Hematopoietic multipotent progenitor cell treated with erythropoietin and hydrocortisone succinate and interleukin-3 and kit ligand, for 6 days (in vitro differentiated cells): ENCODE results near the gene PHACTR2.

Experiments
- DNase-seq: peaks from one replicate; pipeline ENCODE4 v3.0.0-alpha.2; 2015

PHACTR2 gene

DNA sequence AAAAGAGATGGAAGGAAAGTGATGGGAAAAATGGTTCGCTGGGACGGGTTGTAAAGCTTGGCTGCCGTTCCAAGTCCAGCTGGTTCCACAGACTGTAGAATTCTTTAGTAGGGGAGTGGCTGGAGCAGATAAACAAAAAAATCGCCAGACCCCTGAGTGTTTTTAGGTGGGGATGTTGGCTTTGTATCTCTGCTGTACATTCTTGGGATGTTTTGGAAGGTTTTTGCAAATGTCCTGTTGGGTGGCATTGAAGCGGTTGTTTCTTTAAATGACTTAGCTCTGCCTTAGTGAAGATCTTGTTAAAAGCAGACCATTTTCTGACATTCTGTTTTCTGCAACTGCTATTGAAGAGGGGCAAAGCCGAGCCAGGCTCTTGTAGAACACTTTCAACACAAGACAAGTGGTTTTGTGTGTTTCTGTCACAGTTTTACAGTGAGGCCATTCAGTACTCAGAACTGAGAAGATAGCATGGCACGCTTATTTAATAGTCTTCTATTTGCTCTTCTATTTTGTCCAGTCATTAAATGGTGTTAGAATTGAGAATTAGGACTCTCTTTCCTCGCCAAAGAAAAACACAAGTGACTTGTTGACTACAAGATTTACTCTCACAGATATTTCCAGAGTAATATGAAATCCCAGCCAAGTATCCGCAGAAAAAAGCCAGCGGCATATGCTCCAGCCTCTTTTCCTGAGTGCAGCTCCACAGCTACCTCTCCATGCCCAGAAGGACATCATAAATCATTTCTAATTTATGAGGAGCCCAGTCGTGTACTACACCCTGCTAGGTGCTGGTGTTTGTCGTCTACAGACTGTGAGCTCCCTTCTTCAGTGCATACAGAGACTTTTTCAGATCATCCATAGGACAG lies 65.8 kb downstream of the PHACTR2 start:
- no peak for DNase-seq

- DNase-seq = no peak
Measured at GRCh38 chr6:143744551-143745165, 66.9 kb downstream of the PHACTR2 start.

DNA sequence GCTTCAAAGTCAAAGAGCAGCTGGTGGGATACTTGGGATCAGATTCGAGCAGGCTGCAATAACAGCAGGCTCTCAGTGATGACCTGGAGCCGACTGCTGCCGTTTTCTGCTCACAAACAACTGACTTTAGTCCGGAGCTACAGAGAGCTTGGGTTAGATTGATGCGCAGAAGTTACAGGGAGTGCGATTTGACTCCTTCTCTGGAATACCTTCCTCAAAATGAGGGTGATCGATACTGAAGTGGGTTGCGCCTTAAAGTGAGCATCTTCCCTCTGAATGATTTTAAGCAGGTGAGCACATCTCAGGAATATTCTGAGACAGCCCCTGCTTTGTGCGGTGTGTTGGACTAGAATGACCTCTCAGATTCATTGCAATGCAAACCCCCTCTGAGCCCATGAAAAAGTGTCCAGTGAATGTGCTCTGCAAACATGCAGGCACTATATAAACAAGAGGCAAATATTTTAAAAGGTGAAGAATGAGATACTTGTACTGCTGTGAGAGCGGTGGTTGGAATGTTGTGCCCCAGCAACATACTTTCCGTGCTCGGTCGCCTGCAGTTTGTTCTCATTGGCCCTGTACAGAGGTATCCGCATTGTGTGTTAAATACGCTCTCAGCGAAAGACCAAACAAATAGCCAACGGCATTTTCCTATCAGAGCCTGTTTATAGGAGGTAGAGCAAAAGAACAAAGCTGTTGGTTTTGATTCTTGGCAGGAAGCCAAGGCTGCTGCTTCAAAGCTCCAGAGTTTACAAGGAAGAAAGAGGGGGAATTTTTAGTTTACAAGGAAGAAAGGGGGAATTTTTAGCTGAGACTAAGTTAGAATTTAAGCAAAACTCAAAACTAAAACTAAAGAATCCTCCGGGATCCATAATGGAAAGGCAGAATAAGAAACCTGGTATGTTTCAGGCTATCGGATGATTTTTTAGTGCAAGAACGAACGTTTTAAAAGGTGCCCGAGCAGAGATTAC lies 67.7 kb downstream of the PHACTR2 start:
- DNase-seq = peak; percentile 38

- no peak for DNase-seq
Measured at GRCh38 chr6:143746202-143747119, 68.7 kb downstream of the PHACTR2 start.

DNA sequence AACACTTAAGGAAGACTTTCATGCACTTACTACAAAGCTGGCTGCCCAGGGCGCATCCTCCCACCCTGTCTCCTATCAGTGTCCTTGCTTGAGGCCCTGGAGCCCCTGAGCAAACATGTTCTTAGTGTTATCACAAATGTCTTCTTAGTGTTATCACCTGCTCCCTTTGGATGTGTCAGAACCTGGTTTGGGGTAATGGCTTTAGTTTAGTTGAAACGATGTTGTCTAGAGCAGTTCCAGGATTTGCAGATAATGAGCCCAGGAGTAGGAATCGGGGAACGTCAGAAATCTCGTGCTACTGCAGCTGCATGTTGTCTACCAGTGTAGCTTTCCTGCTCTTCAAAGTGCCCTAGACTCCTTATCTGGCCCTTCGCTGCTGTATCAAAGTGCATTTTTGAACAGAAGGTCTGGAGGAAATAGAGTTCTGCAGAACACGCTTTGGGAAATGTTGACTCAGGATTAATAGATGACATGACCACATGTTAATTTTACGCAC lies 69.6 kb downstream of the PHACTR2 start:
- peak; percentile 23 for DNase-seq

DNA sequence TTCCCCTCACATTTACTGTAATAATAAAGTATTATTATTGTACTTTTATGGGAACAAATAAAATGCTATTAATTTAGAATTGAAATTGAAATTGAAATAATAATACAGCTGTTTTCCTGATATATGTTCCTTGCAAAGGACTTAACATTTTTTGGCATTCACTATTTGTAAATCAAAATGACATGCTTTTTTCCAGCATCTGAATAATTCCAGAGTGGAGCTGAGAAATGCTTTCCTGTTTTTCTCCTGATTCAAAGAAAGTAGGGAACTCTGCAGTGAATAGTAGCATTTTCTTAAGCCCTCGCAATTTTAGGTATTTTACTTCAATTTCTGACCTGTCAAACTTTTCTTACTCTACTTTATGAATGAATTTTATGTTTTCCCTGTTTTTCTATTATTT lies 72.1 kb downstream of the PHACTR2 start:
- DNase-seq = no peak

DNA sequence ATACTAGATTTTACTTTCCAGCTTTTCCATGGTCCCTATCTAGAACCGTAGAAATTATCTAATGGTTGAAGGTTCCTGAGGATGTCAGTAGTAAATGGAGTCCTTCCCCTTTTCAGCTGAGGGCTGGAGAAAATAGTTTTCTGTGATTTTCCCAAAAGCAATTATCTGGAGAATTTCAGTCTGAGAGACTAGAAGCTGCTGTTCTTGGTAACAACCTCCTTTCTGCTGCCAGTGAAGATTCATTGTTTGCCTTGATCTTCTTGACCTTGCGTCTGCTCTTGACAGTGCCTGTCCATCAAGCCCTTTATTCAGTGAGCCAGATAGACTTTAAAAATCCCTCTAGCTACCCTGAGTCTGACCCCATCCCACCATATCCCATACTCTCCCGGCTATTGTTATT lies 73.1 kb downstream of the PHACTR2 start:
- no peak for DNase-seq

DNA sequence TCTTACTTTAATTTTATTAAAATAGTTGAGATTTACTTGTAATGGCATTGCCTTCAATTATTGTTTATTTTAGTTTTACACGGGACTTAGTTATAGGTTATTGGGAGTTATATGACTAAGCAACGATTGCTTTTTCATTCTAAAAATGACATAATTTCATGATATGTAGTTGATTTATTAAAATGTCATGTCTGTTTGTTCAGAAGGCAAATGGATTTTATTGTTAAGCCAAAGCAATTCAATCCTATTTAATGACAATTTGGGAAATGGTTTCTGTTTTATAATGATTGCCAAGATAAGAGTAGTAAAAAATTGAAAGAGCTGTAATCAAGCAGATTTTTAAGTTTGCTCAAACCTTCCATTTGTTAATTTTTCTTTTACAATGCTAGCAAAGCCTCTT lies 74.7 kb downstream of the PHACTR2 start:
- DNase-seq = no peak

DNA sequence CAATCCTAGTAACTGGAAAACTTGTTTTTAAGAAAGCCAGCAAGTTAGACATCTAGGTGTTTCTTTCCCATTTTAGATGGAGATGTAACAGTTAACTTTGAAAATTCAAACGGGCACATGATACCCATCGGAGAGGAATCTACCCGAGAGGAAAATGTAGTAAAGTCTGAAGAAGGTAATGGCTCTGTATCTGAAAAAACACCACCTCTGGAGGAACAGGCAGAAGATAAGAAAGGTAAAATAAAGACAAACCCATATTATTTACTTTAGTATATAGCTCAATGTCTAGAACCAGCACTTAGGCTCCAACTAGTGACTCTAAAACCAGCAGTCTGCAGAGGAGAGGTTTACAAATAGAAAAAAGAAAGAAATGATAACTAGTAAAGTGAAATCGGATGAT lies 75.9 kb downstream of the PHACTR2 start:
- no peak for DNase-seq

DNA sequence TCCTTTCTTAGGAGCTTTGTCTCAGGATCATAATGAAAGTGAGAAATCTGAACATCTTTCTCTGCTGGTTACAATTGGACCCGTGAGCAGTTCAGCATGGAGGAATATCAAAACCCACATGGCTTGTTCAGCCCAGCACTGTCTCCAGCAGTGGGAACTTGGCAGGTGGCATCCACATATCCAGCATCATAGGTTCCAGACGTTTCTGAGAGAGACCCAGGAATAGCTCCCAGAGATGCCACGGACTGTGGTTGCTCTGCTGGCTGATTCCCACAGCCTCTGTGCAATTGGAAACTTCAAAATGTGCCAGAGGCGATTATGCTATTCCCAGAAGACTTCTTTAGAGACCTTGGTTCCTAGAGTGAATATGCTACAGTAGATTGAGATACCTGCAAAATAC lies 76.4 kb downstream of the PHACTR2 start:
- DNase-seq = no peak

- DNase-seq = no peak
Measured at GRCh38 chr6:143755301-143755744, 77.6 kb downstream of the PHACTR2 start.

DNA sequence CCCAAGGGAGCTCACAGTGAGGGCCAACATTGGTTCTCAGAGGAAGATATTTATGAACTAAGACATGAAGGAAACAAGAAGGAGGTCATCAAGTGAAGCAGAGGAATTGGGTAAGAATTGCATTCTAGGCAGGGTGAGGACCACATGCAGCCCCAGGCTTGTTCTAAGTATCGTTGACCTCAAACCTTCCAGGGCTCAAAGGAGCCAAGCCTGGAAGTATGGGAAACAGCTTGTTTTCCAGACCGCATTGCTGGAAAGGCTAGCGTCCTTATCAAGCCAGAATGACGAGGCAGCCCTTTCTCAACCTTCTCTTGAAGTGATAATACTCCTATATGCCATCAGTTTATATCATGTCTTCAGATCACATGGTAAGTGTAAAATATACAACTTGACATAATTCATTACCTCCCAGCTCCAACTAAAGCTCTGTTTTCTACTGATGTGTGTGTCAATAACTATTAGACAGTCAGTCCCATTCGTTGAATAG lies 79.6 kb downstream of the PHACTR2 start:
- no peak for DNase-seq

GRCh38 chr6:143758551-143758950 lies 80.8 kb downstream of the PHACTR2 start:
- no peak for DNase-seq

DNA sequence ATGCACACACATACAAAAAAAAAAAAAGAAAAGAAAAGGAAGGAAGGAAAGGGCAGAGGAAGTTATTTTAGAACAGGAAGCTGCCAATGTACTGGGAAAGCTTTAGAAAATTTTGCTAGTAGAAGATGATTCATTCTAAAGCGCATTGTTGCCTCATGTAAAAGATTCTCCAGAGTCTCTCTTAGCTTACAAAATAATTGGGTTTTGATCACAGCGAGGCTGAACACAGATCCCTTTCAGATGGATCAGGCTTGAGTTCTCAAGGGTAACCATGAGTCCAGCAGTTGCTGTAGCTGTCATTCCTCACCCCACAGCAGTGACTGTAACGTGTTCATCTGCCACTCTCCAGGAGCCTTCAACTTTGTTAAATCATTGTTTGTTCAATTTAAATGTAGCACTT lies 81.9 kb downstream of the PHACTR2 start:
- DNase-seq = no peak

DNA sequence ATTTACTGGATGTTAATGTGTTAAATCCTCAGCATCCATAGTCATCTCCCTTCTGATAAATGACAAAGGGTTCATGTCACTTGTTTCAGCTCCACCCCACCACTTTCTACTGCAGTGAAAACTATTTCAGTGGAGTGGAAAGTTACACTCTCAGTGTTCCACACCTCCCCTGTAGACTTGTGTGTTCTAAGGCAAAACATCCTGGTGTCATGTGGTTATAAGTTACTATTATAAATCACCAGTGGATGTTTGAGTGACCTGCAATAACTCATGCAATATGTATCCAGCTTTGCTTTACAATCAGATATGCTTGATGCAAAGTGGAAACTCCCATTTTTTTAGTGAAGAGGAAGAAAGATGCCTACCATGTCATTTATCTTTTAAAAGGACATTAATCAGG lies 83.3 kb downstream of the PHACTR2 start:
- no peak for DNase-seq

- no peak for DNase-seq
Measured at GRCh38 chr6:143762126-143762525, 84.4 kb downstream of the PHACTR2 start.

DNA sequence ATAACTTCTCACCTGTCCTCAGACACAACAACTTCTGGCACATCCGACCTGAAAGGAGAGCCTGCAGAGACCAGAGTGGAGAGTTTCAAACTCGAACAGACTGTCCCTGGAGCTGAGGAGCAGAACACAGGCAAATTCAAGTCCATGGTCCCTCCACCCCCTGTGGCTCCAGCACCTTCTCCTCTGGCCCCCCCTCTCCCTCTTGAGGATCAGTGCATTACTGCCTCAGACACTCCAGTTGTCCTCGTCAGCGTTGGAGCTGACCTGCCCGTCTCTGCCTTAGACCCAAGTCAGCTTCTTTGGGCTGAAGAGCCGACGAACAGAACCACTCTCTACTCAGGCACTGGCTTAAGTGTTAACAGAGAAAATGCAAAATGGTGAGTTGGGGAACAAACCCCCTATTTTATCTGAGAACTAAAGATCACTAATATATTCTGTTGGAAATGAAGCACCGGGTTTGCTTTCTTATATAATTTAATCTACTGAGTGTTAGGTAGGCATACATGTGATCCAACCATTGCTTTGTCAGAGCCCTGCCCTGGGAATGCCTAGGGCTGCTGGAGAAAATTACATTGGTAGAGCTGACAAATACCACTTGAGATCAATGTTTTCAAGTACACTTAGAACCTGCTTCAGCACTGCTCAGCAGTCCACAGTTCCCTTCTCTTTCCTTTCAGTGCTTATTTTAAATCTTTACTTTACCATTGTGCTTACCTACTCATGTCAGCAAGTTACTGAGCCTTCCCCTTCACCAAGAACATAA lies 87.8 kb downstream of the PHACTR2 start:
- no peak for DNase-seq

GRCh38 chr6:143766185-143766553 lies 88.4 kb downstream of the PHACTR2 start:
- no peak for DNase-seq

DNA sequence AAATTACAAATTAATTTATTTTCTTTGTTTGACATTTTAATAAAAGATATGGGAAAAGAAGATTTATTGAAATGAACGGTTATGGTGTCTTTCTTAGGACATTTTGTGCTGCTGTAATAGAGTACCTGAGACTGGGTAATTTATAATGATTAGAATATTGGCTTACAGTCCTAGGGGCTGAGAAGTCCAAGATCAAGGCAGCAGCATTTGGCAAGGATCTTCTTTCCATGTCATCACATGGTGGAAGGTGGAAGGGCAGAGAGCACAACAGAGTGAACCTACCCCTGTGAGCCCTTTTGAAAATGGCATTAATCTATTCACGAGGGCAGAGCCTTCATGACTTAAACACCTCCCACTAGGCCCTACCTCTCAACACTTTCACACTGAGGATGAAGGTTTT lies 89.7 kb downstream of the PHACTR2 start:
- DNase-seq = no peak

DNA sequence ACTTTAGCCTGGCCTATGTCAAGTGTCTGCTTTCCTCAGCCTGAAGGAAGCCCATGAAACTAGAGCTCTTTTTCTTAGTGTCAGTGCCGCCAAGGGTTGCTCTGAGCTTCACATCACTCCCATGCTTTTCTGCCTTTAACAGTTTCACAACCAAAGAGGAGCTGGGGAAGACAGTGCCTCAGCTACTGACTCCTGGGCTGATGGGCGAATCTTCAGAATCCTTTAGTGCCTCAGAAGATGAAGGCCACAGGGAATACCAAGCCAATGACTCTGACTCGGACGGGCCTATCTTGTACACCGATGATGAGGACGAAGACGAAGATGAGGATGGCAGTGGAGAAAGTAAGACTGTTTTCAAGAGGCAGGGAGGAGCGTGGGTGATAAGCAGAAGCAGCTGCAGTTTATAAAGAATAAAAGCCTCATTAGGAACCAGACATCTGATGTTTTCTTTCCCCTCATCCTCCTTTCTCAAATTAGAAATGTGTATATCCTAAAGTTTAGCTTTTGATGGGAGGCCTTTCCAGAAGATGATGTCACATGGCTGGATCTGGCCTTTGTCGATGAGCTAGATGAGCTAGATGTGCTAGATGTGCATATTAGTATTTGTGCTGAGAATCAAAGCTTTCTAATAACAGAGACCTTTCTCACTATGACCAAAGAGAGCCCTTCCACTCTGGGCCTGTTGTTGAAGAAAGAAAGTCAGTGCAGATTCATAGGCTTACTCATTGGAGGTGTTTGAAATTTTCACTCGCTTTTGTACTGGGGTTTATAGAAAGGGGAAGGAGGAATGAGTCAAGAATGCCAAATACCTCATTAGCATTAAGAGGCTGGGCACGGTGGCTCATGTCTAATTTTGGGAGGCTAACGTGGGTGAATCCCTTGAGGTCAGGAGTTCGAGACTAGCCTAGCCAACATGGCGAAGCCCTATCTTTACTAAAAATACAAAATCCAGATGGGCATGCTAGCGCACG lies 94.6 kb downstream of the PHACTR2 start:
- DNase-seq = no peak
